Neural cell (in vitro differentiated cells): ENCODE data around the gene IL10. TPM values are rescaled to one million over a fixed set of nuclear protein-coding genes. Genes with fewer than 3 reads are reported as not detected.
"Not testable (repeated sequence)": the region's sequence is repeated elsewhere in the genome, so short reads cannot be mapped to it uniquely, and the experiment has no call there.

ENCODE experiments used
- H2AFZ ChIP-seq: fragments of 200-600, 300-800 bp; sonication (generic), shearing (Covaris generic); 2 replicates; pipeline ENCODE4 v1.6.0; 2014; ENCODE audit warnings: low read depth, mild to moderate bottlenecking, antibody characterized with exemption, low read length, moderate library complexity
- H3F3A ChIP-seq: fragments of 200-600 bp; shearing (Covaris generic); 2 replicates; pipeline ENCODE4 v1.6.1; 2016; ENCODE audit warnings: mild to moderate bottlenecking, moderate library complexity, mixed read lengths, antibody characterized with exemption, low read length; ENCODE audit not compliant: insufficient read depth, poor library complexity, severe bottlenecking
- H3K27ac ChIP-seq: fragments of 200-600, 300-800 bp; sonication (generic), shearing (Covaris generic); 2 replicates; pipeline ENCODE4 v1.5.1; 2014; ENCODE audit warnings: mild to moderate bottlenecking, low read length, moderate library complexity
- H3K27me3 ChIP-seq: fragments of 300-800, 200-600 bp; sonication (generic), shearing (Covaris generic); 2 replicates; pipeline ENCODE4 v1.6.0; 2014; ENCODE audit warnings: mild to moderate bottlenecking, low read depth, low read length, moderate library complexity; ENCODE audit not compliant: insufficient read depth
- H3K36me3 ChIP-seq: fragments of 300-800, 200-600 bp; sonication (generic), shearing (Covaris generic); 2 replicates; pipeline ENCODE4 v1.5.1; 2014; ENCODE audit warnings: mild to moderate bottlenecking, antibody characterized with exemption, low read length, moderate library complexity; ENCODE audit not compliant: insufficient read depth
- H3K4me2 ChIP-seq: fragments of 300-800, 200-600 bp; sonication (generic), shearing (Covaris generic); 2 replicates; pipeline ENCODE4 v1.6.0; 2014; ENCODE audit warnings: mild to moderate bottlenecking, low read length
- H3K4me3 ChIP-seq: fragments of 300-800, 200-600 bp; sonication (generic), shearing (Covaris generic); 2 replicates; pipeline ENCODE4 v1.5.1; 2014; ENCODE audit warnings: mild to moderate bottlenecking, low read length, moderate library complexity
- H3K79me2 ChIP-seq: fragments of 200-600 bp; shearing (Covaris generic); replicated peaks from 2 replicates; pipeline ENCODE4 v1.6.0; 2014; ENCODE audit warnings: mild to moderate bottlenecking, low read length, moderate library complexity; ENCODE audit not compliant: insufficient read depth
- H3K9ac ChIP-seq: fragments of 300-800, 200-600 bp; sonication (generic), shearing (Covaris generic); 2 replicates; pipeline ENCODE4 v1.6.1; 2016; ENCODE audit warnings: mild to moderate bottlenecking, low read length, mixed read lengths
- H3K9me2 ChIP-seq: fragments of 200-600 bp; shearing (Covaris generic); 2 replicates; pipeline ENCODE4 v1.6.1; 2016; ENCODE audit warnings: mild to moderate bottlenecking, low read length, mixed read lengths; ENCODE audit not compliant: insufficient read depth
- H3K9me3 ChIP-seq: fragments of 200-600, 300-800 bp; sonication (generic), shearing (Covaris generic); 2 replicates; pipeline ENCODE4 v1.6.1; 2016; ENCODE audit warnings: mild to moderate bottlenecking, mixed run types, low read length, moderate library complexity, mixed read lengths
- H4K20me1 ChIP-seq: fragments of 200-600 bp; shearing (Covaris generic); 2 replicates; pipeline ENCODE4 v1.6.1; 2016; ENCODE audit warnings: mild to moderate bottlenecking, mixed run types; ENCODE audit not compliant: insufficient read depth
- CTCF ChIP-seq: fragments of 450-650 bp; IDR thresholded peaks from 2 replicates; pipeline ENCODE4 v1.5.1; 2014; ENCODE audit warnings: antibody characterized with exemption, mild to moderate bottlenecking, moderate library complexity; ENCODE audit not compliant: poor library complexity, severe bottlenecking
- EP300 ChIP-seq: fragments of 450-650 bp; conservative IDR thresholded peaks from 2 replicates; pipeline ENCODE4 v1.6.1; 2014; ENCODE audit warnings: antibody characterized with exemption, mild to moderate bottlenecking, moderate library complexity; ENCODE audit not compliant: poor library complexity, severe bottlenecking
- EZH2 ChIP-seq: fragments of 200-600, 300-800 bp; shearing (Covaris generic), sonication (generic); IDR thresholded peaks from 2 replicates; pipeline ENCODE4 v1.6.1; 2014; ENCODE audit warnings: antibody characterized with exemption, low read length, borderline replicate concordance, mild to moderate bottlenecking; ENCODE audit not compliant: insufficient read depth, poor library complexity, severe bottlenecking
- MXI1 ChIP-seq: fragments of 450-650 bp; conservative IDR thresholded peaks from 2 replicates; pipeline ENCODE4 v1.6.1; 2014; ENCODE audit warnings: antibody characterized with exemption, mild to moderate bottlenecking; ENCODE audit not compliant: poor library complexity, severe bottlenecking
- POLR2AphosphoS5 ChIP-seq: IDR thresholded peaks from 2 replicates; pipeline ENCODE4 v1.6.1; 2012
- RAD21 ChIP-seq: fragments of 450-650 bp; conservative IDR thresholded peaks from 2 replicates; pipeline ENCODE4 v1.6.1; 2014; ENCODE audit warnings: antibody characterized with exemption, mild to moderate bottlenecking, moderate library complexity
- REST ChIP-seq: IDR thresholded peaks from 2 replicates; pipeline ENCODE4 v1.6.1; 2012; ENCODE audit warnings: borderline replicate concordance
- SMC3 ChIP-seq: fragments of 450-650 bp; conservative IDR thresholded peaks from 2 replicates; pipeline ENCODE4 v1.6.1; 2014; ENCODE audit warnings: antibody characterized with exemption, mild to moderate bottlenecking, moderate library complexity; ENCODE audit not compliant: poor library complexity
- TAF1 ChIP-seq: IDR thresholded peaks from 2 replicates; pipeline ENCODE4 v1.6.1; 2012; ENCODE audit warnings: low read depth
- polyA plus RNA-seq: library from polyadenylated mRNA; depleted of rRNA; stranded (reverse); fragments of >200 nt; gene quantifications from 2 replicates; pipeline ENCODE4 v1.2.3, GENCODE V29; 2014

Gene IL10
- polyA plus RNA-seq, 1 donor from 2014 or later = not detected

- Histone ChIP-seq H3K4me2 (no peak overlapping the region), H3K79me2 (no peaks in the 10 kb centered on the region), H3K9me2 (no peaks in the 10 kb centered on the region), H3K9me3 (no peaks in the 10 kb centered on the region), H3K9ac (no peak overlapping the region), H3K4me3 (no peak overlapping the region), H3K27me3 (no peaks in the 10 kb centered on the region), H3K36me3 (no peaks in the 10 kb centered on the region), H2AFZ (no peak overlapping the region), H4K20me1 (no peaks in the 10 kb centered on the region), H3K27ac (no peak overlapping the region), H3F3A (no peaks in the 10 kb centered on the region)
- no peak for TF ChIP-seq POLR2AphosphoS5
- no peak for TF ChIP-seq RAD21
- no peak for TF ChIP-seq REST
- TF ChIP-seq SMC3 = no peak
- TF ChIP-seq EP300 = no peak
- no peak for TF ChIP-seq TAF1
- TF ChIP-seq CTCF = no peak
- TF ChIP-seq MXI1 = no peak
- TF ChIP-seq EZH2 = no peak
Observed at GRCh38 chr1:206768472-206769303, 3.6 kb downstream of the IL10 start.

- Histone ChIP-seq H3K9me2 (no peaks in the 10 kb centered on the region), H3K79me2 (no peaks in the 10 kb centered on the region), H3K27me3 (no peaks in the 10 kb centered on the region), H3K36me3 (no peaks in the 10 kb centered on the region), H3K4me3 (no peak overlapping the region), H2AFZ (no peak overlapping the region), H3F3A (no peaks in the 10 kb centered on the region), H3K9ac (no peak overlapping the region), H3K4me2 (no peak overlapping the region), H3K27ac (no peak overlapping the region), H4K20me1 (no peaks in the 10 kb centered on the region), H3K9me3 (no peaks in the 10 kb centered on the region)
- no peak for TF ChIP-seq EP300
- TF ChIP-seq REST = no peak
- no peak for TF ChIP-seq RAD21
- no peak for TF ChIP-seq MXI1
- no peak for TF ChIP-seq SMC3
- no peak for TF ChIP-seq POLR2AphosphoS5
- no peak for TF ChIP-seq EZH2
- no peak for TF ChIP-seq TAF1
- TF ChIP-seq CTCF = no peak
Observed at GRCh38 chr1:206766251-206766856, 5.9 kb downstream of the IL10 start.

- H3K27ac ChIP-seq, H4K20me1 ChIP-seq, H3K4me2 ChIP-seq, H3K36me3 ChIP-seq, H3K4me3 ChIP-seq, H3F3A ChIP-seq, H3K9me2 ChIP-seq, H3K27me3 ChIP-seq, H3K9ac ChIP-seq, H3K9me3 ChIP-seq, H3K79me2 ChIP-seq, H2AFZ ChIP-seq: not testable (repeated sequence)
Observed at GRCh38 chr1:206765771-206766170, 6.5 kb downstream of the IL10 start.
